Measurements from ENCODE around the gene POU6F2.
A peak's percentile ranks its signal among the peaks of the same experiment; 100 is the strongest.

The POU6F2 gene

DNA sequence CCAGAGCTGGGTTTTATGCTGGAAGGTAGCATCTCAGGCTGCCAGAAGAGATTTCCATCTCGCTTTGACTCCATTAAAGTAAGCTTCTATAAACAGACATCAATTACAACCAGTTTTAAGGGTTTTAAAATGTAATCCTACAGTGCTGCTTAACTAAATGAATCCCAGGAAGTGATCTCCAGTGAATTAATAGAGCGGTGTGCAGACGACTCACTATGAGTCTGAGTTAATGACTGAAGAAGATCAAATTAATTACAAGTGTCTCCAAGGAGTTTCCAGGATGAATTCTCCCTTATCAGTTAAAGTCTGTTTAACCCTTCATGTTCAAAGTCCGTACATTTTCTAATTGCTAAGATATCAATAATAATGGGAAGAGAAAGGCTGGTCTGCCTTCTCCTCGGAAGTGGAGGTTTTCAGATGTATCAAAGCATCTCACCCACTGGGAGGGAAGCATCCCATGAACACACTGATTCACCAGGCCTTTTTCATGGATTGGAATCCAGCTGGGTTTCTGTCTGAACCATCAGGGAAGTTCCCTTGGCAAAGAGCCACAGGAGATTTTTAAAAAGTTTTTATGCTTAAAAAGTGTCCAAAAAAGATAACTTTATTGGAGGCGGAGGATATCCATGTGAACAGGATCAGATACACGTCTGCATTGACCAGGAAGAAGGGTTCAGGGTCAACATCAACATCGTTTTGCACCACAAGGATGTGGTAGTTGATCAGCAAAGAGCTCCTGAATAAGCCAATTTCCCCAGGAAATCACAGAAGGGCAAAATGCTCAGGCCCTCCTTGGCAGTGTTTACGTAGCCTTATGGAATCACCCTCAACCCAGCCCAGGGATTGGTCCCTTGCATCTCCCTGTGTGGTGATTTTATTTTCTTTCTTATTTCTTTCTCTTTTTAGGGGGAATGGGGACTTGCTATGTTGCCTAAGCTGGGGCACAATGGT, 288.2 kb downstream of the POU6F2 start:
- DNase-seq, result peak; percentile 68

DNA sequence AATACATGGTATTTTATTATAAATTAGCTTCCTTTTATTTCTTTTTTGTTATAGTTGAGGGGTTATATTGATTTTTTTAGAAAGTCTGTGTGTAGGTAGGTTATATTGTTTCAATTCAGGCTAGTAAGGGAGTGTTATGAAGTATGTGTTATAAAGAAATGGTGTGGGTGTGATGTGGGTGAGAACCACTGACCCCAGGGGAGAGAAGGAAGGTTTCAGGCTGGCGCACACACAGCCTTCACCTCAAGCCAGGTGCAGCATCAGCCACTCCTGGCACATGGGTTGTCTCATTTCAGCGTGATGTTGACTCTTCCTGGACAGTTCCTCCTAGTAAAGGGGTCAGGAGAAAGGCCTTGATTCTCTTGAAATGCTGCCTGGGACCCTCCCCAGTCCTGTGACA, 291.3 kb downstream of the POU6F2 start:
- DNase-seq, result no peak

DNA sequence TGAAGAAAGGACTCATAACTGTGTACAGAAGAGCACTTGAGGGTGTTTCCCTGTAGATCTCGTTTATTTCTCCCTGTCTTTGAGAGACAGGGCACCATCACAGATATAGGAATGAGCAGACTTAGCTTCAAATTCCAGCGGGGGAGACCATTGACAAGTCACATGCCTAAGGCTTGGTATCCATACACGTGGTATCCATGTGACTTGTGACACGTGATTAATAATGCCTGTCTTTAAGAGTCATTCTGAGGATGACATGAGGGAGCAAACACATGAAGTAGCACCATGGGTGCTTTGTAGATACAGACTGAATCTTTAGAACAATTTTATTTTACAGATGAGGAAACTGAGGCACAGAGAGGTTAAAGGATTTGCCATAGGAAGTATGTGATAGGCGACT, 292.3 kb downstream of the POU6F2 start:
- no peak for DNase-seq

DNA sequence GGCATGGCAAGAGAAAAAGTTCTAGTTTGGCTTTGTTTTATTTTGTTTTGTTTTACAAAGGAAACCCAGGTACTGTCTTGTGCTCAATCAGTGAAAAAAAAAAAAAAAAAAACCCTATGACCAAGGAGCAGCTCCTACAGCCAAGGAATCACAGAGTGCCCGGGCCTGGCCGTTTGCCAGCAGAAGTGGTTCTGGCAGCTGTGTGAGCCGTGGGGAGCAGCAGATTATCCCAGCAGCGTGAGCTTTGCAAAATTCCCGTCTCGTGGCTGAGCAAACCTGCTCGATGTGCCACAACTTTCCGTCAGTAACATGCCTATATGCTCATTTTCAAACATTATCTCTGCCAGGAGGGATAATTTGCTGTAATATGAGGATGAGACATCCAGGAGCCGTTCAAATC, 293.7 kb downstream of the POU6F2 start:
- DNase-seq, result peak; percentile 95

DNA sequence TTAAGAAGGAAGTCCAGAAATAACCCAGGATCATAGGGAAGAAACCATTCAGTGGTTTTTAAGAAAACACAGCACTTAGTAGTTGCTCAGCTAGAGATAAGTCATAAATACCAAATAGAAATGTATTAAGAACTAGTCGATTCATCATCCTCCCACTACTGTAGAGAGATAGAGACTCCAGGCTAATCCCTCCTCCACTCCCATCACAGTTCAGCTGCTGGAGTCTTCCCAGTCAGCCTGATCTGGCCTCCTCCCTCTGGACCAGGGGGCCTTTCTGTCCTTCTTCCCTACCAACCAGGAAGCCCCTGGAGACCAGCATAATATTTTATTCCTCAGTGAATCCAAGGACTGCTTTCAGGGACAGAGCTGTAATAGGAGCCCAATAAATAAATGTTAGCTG, 294.4 kb downstream of the POU6F2 start:
- DNase-seq, result peak; percentile 80

DNA sequence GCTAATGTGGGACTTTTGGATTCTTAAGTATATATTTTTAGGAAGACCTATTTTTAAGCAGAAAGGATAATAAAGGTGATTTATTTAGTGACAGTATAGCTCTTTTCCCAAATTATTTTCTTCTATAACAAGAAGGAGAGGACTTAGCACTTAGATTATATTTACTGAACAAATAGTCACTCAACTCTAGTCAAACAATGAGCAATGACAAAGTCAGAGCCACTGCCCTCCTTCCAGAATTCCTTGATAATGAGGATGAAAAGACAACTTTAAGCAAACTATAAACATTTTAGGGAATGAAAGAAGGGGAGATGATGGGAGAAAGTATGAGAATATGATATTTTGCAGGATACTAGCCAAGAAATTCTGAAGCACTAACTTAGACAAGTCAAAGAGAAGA, 295.0 kb downstream of the POU6F2 start:
- no peak for DNase-seq

DNA sequence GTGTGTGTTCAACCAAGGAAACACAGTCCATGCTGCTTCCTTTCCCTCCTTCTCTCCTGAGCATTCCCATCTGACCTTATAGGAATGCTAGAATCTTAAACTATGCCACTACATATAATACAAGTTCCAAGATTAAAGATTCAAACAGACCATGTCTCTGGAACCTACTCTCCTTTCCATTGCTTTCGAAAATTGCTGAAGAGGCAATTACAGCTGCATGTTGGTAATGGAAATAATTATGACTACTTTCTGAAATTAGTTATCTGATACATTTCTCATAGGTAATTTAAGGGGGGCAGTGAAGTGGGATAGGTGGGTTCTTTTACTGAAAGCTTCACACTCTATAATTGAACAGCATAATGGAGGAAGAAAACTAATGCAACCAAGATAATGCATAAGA, 302.6 kb downstream of the POU6F2 start:
- no peak for DNase-seq

DNA sequence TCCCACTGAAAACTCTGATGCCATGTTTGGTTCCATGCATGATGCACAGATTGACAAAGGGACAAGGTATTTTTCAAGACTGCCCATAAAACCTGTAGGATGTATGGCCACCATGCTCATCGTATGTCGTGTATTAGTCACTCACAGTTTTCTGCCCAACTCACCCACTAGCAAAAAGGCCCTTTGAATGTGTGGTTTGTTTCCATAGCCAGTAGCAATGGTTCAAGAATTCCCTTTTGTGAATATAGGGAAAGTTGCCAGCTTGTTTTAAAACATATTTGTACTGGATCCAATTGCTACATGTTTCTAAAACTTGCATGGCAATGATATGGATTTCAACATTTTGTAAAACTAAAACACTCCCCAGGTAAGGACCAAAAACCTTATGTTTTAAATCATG, 307.5 kb downstream of the POU6F2 start:
- no peak for DNase-seq

DNA sequence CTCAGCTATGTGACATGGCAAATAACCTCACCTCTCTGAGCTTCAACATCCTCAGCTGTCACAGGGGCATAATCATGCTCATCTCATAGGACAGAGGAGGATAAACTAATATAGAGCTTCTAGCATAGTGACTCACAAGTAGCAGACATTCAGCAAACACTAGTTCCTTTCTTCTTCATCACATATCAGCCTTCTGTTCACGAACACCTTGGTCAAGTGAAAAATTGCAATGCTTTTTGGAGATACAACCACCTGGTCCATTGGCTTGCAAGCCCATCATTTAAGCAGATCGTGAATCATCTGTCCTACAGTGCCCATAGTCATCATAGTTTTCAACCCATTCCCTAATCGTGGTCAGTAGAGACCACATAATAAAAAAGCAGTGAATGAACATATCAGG, 310.6 kb downstream of the POU6F2 start:
- no peak for DNase-seq

DNA sequence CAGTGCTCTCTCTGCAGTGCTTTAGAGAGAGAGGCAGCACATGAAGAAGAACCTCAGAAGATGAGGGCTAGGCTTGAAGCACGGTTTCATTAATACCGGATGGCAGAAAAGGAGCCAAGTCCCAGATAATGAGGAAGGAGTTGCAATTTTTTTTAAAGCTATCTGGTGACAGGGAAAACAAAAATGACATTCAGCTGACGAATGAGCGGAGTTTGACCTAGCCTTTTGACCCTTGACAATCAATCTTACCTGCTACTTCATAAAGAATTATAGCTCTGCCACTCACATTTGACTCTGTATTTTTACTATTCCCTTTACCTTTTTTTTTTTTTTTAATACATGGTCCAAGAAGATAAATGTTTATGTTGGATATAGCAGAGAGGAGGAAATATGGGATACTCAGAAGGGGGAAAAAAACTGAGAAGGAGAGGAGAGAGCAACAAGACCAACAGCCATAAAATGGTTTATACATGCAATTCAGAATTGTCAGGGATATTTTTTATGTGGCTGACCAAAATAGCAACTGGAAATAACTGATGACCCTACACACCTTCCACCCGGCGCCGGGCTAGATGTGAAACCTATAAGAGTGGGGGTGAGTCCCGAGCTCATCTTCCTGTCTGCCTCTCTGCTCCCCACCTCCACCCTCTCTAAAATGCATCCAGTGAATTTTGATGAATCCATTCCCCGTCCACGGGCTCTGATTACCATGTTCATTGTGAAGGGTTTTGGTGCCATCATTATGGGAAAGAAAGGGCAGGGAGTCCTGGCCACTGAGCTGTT, 314.1 kb downstream of the POU6F2 start:
- DNase-seq, result no peak

DNA sequence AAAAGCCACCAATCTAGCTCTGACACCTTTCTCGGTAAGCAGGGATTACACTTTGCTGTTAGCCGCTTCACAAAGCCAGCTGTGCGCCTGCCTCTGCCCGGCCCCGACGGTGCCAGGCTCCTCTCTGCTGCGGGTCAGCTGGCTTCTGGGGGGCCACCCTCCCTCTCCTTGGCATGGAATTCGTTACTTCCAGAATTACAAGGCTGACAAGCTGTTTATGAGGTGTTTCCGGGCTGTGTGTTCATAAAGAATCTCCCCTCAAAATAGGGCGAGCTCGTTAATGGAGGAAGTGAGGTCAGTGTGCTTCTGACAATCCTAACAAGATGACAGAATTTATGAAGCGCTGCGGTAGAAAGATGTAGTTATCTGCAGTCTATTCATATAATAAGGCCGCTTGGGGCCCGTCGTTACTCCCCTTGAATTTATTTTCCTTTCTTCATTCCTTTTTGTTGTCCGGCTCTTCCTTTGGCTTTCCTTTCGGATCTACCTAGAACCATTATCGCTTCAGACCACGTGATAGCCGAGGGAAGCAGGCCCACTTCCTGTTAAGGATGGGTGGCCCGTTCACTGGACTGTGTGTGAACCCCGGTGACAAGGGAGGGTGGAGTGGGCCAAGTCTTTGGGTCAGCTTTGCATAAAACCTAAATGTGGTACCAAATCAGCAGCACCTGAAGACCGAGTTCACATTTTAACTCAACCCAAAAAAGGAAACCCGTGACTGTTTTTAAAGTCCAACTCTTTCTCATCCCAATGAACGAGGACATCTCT, 315.5 kb downstream of the POU6F2 start:
- no peak for DNase-seq

DNA sequence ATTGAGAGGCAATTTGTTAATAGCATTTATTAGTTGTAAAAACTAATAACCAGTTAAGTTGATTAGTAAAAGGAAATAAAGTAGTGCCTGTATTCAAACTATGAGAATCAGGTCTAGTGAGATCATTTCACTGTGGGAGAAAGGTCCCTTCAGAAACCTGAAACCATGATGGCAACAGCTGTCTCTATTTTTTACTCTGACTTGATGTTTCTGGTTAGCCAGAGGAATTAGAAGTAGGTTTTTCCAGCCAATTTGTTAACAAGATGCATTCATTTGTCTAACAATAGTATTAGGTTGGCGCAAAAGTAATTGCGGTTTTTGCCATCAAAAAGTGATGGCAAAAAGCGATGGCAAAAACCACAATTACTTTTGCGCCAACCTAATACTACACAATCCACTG, 316.3 kb downstream of the POU6F2 start:
- DNase-seq, result no peak

DNA sequence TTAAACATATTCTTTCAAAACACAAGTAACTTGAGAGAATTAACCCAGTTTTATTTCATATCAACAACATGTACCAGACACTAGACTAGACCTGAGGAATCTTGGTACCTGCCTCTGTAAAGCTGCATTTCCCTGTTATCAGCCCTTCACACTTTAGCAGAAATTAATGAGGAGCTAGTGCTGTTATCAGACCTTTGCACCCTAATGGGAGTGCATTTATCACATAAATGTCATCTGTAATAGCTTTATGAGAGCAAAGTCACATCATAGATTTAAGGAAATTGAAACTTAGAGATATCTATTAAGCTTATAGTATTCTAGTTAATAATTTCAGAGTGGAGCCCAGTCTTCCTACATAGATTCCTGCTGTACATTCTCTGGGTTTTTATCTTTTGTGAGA, 318.1 kb downstream of the POU6F2 start:
- DNase-seq, result no peak

DNA sequence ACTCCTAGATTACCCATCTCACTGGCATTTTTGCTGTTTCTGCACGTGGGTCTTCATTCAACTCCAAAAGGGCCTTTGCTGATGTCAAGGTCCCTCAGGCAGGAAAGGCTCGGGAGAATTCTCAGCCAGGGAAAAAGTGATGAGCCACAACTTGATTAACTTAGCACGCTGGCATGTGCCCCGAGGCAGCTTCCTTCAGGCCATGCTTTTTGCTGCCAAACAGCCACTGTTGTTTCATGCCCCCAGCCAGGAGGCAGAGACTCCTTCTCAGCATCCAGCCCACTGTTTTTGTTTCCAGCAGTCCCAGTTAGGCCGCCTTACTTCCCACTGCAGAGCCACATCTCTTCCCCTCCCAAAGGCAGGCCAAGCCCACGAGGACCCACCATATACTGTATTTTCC, 322.0 kb downstream of the POU6F2 start:
- DNase-seq, result no peak

DNA sequence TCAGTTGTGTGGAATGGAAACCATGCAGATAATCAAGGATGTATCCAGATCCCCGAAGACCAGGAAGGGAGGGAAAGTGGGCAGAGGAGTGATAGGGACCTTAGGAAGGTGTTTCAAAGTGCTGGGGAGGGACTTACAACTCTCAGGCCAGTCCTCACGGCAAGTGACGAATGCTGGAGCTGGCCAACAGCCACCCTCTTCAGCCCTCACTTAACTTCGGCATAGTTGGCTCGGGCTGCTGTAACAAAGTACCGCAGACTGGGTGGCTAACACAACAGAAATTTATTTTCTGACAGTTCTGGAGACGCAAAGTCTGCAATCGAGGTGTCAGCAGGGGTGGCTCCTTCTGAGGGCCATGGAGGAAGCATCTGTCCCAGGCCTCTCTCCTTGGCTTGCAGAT, 322.6 kb downstream of the POU6F2 start:
- DNase-seq, result no peak

DNA sequence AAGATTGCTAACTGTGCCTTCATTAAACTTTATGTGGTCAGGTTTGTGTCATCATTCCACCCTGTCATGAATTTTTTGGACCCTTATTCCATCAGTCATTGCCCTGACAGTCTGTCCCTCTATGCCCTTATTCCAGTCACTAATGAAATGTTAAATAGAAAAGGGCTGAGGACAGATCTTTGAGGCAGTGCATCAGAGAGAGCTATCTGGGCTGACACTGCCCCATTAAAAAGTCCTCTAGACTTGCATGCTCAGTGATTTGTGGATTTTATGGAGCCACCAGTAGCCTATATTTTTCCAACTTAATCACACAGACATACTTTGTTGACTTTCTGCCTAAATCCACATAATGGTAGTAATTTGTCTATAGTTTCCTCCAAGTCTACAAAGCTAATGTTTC, 323.8 kb downstream of the POU6F2 start:
- DNase-seq, result no peak

DNA sequence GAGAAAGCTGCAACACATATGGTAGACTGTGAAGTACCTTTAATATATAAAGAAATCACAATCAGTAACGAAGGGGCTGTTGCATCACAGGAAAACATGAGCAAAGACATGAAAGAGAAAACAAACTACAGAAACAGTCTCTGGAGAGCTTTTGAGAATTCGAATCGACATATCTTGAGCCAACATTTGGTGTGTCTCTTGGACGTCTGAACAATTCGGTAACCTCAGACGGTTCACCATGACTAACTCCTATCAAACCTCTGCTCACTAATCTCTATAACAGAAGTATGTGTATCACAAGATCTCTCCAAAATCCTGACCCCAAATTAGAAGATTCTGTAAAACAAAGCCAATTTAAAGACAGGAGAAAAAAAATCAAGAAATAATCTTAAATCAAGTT, 326.5 kb downstream of the POU6F2 start:
- DNase-seq, result no peak

DNA sequence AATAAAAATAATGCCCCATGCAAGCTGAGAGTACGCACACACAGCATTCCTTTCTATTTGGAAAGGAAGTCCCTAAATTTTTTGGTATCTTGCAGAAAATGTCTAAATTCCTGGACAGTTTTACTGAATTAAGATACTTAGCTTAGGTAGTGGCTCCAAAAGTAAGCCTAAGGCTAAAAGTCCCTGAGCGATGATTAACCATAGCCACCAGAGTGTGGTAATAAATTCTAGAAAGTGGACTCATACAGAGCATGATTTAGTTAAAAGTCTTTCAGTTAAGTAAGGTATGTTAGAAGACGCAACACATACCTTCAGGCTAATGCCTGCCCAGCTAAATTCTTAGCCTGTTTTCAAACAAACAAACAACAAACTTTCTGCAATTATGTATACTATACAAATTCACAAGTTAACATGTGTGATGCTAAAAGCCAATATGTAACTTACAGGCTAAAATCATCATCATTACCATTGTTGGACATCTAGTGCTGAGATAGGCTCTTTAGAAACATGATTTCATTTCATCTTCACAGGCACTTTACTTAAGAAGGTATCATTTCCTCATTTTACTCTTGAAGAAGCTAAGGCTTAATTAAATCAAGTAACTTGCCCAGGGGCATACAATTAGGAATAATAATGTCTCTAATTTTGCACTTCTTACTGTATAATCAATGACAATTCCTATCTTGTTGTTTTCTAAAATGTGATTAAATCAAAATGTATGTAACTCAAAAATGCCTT, 327.1 kb downstream of the POU6F2 start:
- DNase-seq, result no peak

DNA sequence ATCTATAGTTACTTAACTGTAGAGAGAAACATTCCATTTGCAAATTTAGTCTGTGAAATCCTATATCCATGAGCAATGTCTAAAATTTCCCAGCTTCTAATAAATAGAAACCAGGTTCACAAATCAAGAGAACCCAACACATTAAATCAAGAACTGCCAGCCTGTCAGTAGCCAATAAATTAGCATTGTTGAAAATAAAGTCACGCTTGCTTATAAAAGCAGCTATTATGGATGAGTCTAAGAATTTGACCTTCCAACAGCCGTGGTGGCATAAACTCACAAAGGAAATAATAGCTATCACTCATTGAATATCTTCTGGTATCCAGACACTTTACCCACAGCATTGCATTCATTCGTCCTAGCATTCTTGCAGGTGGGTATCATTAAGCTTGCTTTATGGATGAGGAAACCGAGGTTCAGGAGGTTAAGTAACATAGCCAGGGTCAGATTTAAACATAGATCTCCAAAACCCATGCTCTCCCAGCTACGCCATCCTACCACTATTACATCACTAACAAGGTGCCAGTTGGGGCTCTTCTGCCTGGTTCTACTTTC, 328.4 kb downstream of the POU6F2 start:
- DNase-seq, result no peak

DNA sequence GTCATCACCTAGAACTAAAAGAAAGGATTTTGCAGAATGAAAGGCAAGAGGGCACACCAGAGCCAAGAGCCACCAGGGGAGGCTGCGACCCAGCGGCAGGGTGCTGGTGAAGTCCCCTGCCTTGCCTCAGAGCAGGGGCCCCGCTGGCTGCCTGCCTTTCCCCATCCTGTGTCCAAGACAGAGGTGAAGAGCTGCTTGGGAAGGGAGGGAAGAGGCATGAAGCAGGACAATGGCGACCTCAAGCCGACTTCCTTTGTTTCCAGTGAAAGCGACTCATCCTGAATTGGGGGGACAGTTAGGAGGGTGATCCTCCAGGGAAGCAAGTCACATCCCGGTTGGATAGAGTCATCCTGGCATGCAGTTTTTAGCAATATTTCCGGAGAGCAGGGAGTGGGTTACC, 333.0 kb downstream of the POU6F2 start:
- no peak for DNase-seq

DNA sequence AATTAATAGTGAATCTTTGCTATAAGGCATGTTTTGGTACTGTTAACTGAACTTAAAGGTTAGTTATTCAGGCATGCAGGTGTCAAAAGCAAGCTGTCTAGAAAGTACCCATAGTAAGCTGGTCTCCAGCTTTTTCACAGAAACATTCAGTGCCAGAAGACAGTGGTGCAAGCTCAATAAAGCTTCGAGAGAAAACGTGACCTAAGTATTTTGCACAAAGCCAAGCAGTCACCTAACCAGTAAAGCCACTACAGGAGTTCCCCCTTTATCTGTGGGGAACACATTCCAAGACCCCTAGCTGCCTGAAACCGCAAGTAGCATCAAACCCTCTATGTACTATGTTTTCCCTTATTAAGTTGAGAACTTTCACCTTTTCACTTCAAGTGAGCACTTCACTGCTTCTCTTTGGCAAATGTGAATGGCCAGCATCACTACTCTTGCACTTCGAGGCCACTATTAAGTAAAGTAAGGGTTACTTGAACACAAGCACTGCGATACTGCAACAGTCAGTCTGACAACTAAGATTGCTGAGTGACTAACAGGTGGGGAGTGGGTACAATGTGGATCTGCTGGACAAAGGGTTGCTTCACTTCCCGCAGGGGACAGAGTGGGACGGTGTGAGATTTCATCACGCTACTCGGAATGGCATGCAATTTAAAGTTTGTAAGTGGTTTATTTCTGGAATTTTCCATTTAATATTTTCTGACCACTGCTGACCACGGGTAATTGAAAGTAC, 334.7 kb downstream of the POU6F2 start:
- no peak for DNase-seq

DNA sequence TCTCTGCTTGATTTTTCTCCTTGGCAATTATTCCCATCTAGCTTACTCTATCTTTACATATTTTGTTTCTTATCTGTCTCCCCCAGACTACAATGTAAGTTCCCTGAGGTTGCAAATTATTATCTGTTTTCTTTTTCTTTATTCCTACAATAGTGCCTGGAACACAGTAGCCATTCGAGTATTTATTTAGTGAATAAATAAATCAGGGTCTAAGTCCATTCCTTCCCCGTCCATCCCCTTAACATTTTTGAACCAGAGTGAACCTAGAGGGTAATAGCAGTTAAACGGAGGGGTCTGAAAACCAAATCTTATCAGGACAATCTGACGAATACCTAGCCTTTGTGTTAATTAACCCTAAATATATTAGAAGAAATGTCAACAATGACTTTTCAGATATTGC, 335.7 kb downstream of the POU6F2 start:
- no peak for DNase-seq

Data from NCI-H82 (cell line).